K562 (cell line): Measurements from ENCODE around the gene WDPCP. TPM values are rescaled to one million over a fixed set of nuclear protein-coding genes. Genes with fewer than 3 reads are reported as not detected.

Experiments used
- ATAC-seq: fragments of 200-7000 bp; cut with Tn5 transposase; 3 replicates; pipeline ENCODE4 v1.9.1; 2020; ENCODE audit warnings: moderate library complexity
- BruUV-seq: library from RNA; stranded (reverse); fragments of 400-500 nt; replicated peaks from 2 replicates; lab custom pipeline; 2021; lab: Mats Ljungman, UMichigan
- CTCF ChIA-PET: fragments of 300-600 bp; formaldehyde crosslinking; extraction: SDS; loops from one replicate; lab custom pipeline; 2021; ENCODE audit warnings: low intra/inter-chr PET ratio; lab: Yijun Ruan, JAX
- POLR2A ChIA-PET: fragments of 300-600, 350-650 bp; sonication (Branson Sonifier 250); formaldehyde crosslinking; extraction: SDS; loops from one replicate; lab custom pipeline; 2021; ENCODE audit warnings: antibody characterized with exemption, inconsistent platforms; lab: Yijun Ruan, JAX
- DNase-seq, 4 experiments: peaks; one replicate each; pipeline versions ENCODE4 v3.0.0 to v3.0.0-alpha.2; 2011 to 2018; ENCODE audit warnings: low spot score in 3 of 4, mixed read lengths in 3 of 4; ENCODE audit errors: extremely low read depth in 1 of 4
- FAIRE-seq: peaks from 2 replicates; lab custom pipeline; 2011; peaks lifted over from hg19 to GRCh38; lab: Jason Lieb, UNC
- H2AFZ ChIP-seq: 2 replicates; pipeline ENCODE4 v1.6.0; 2011; ENCODE audit warnings: low read depth, low read length, control low read depth, inconsistent platforms
- H3K27ac ChIP-seq: fragments of 200-600 bp; 3 replicates; pipeline ENCODE4 v1.8.0; 2011; ENCODE audit warnings: low read depth, mild to moderate bottlenecking, control low read depth, inconsistent platforms, low read length, moderate library complexity, mixed read lengths; ENCODE audit errors: extremely low read depth
- H3K27me3 ChIP-seq, 2 experiments: fragments of 300-600 bp in 1 of 2; 2 replicates in 1 of 2; 3 replicates in 1 of 2; pipeline versions ENCODE4 v1.6.0 to v1.8.0; 2011; ENCODE audit warnings: inconsistent platforms in 2 of 2, low read length in 2 of 2, mild to moderate bottlenecking in 1 of 2, mixed read lengths in 1 of 2, moderate library complexity in 1 of 2; ENCODE audit not compliant: control insufficient read depth in 2 of 2, insufficient read depth in 2 of 2
- H3K36me3 ChIP-seq: fragments of 300-600 bp; 3 replicates; pipeline ENCODE4 v1.8.0; 2011; ENCODE audit warnings: mild to moderate bottlenecking, low read length, inconsistent platforms; ENCODE audit not compliant: control insufficient read depth, insufficient read depth
- H3K4me1 ChIP-seq, 2 experiments: fragments of 200-600 bp in 1 of 2; replicated peaks in 1 of 2; 2 replicates in 1 of 2; 3 replicates in 1 of 2; pipeline versions ENCODE4 v1.5.1 to v1.8.0; 2011; ENCODE audit warnings: inconsistent platforms in 2 of 2, low read length in 2 of 2, mild to moderate bottlenecking in 1 of 2, mixed read lengths in 1 of 2, moderate library complexity in 1 of 2; ENCODE audit not compliant: control insufficient read depth in 2 of 2, insufficient read depth in 2 of 2
- H3K4me2 ChIP-seq: 2 replicates; pipeline ENCODE4 v1.6.1; 2011; ENCODE audit warnings: low read length, control low read depth, inconsistent platforms, mixed read lengths; ENCODE audit not compliant: insufficient read depth
- H3K4me3 ChIP-seq: fragments of 200-600 bp; sonication (generic), shearing (Covaris generic); 2 replicates; pipeline ENCODE4 v1.5.1; 2016; ENCODE audit warnings: control low read depth, inconsistent platforms
- H3K79me2 ChIP-seq: fragments of 200-600 bp; 3 replicates; pipeline ENCODE4 v1.8.0; 2011; ENCODE audit warnings: low read length, inconsistent platforms; ENCODE audit not compliant: control insufficient read depth, insufficient read depth
- H3K9ac ChIP-seq, 2 experiments: 2 replicates each; pipeline versions ENCODE4 v1.6.0 to v1.6.1; 2011; ENCODE audit warnings: low read depth in 2 of 2, low read length in 2 of 2, control low read depth in 1 of 2, inconsistent platforms in 1 of 2, mild to moderate bottlenecking in 1 of 2, mixed read lengths in 1 of 2; ENCODE audit not compliant: insufficient read depth in 1 of 2
- H3K9me1 ChIP-seq: one replicate; pipeline ENCODE4 v1.6.0; 2011; ENCODE audit warnings: inconsistent platforms, mild to moderate bottlenecking, low read length, moderate library complexity; ENCODE audit not compliant: control insufficient read depth, insufficient read depth
- H3K9me3 ChIP-seq: replicated peaks from 2 replicates; pipeline ENCODE4 v1.5.1; 2011; ENCODE audit warnings: low read depth, low read length, inconsistent platforms; ENCODE audit not compliant: control insufficient read depth, insufficient read depth
- H4K20me1 ChIP-seq: replicated peaks from 2 replicates; pipeline ENCODE4 v1.6.1; 2011; ENCODE audit warnings: low read length, inconsistent platforms, mixed read lengths; ENCODE audit not compliant: control insufficient read depth, insufficient read depth
- E2F3 ChIP-seq: fragments of 250-450 bp; sonication (Bioruptor Pico); IDR thresholded peaks from 2 replicates; pipeline ENCODE4 v1.4.0; 2020; ENCODE audit warnings: mild to moderate bottlenecking
- GATA2 ChIP-seq: sonication (generic); formaldehyde crosslinking; IDR thresholded peaks from 2 replicates; pipeline ENCODE4 v1.4.0; 2020; ENCODE audit warnings: mild to moderate bottlenecking, missing genetic modification reagents
- HNRNPL ChIP-seq: fragments of 200-400 bp; formaldehyde crosslinking; IDR thresholded peaks from 2 replicates; pipeline ENCODE4 v1.6.1; 2017; ENCODE audit warnings: low read depth, mild to moderate bottlenecking, low read length
- NFE2L1 ChIP-seq: fragments of 450-650 bp; IDR thresholded peaks from 2 replicates; pipeline ENCODE4 v1.6.1; 2016; ENCODE audit warnings: missing genetic modification characterization, low read depth, mild to moderate bottlenecking, missing compliant biosample characterization, moderate library complexity, borderline replicate concordance
- XRCC4 ChIP-seq: IDR thresholded peaks from one replicate; pipeline ENCODE4 v1.6.1; 2011; ENCODE audit not compliant: insufficient read depth, insufficient read length; ENCODE audit errors: extremely low read depth
- ZKSCAN3 ChIP-seq: fragments of 250-450 bp; sonication (Bioruptor Pico); IDR thresholded peaks from 2 replicates; pipeline ENCODE4 v1.4.0; 2020
- ZNF174 ChIP-seq: fragments of 250-450 bp; sonication (Bioruptor Pico); IDR thresholded peaks from 2 replicates; pipeline ENCODE4 v1.4.0; 2020; ENCODE audit warnings: mild to moderate bottlenecking
- ZNF77 ChIP-seq: fragments of 250-450 bp; sonication (Bioruptor Pico); IDR thresholded peaks from 2 replicates; pipeline ENCODE4 v1.5.0; 2020
- whole genome bisulfite sequencing: fragments of 100-300 bp; shearing (Covaris generic); methylation state at CpG from one replicate; pipeline ENCODE4 v1.1.6; 2016; ENCODE audit warnings: low coverage, mixed read lengths; ENCODE audit not compliant: insufficient coverage; ENCODE audit errors: missing lambda C conversion rate; 5-methylcytosine and 5-hydroxymethylcytosine counted together
- in situ Hi-C: fragments of 300-500 bp; cut with MboI; formaldehyde crosslinking; loops from 4 replicates; pipeline ENCODE4 v1.15.0; 2018; ENCODE audit warnings: inconsistent platforms, mixed read lengths
- intact Hi-C: fragments of 100-400 bp; cut with micrococcal nuclease; formaldehyde crosslinking; loops from 2 replicates; pipeline ENCODE4 v1.14.2; 2022
- polyA plus RNA-seq, 8 experiments: library from polyadenylated mRNA; depleted of rRNA in 4 of 8; stranded (reverse) in 5 of 8; unstranded in 3 of 8; fragments of >200 nt; fragmentation: Nextera tagmentation in 2 of 8; fragmentation: Illumina TruSeq in 1 of 8; extraction: Ambion mirVana in 2 of 8; extraction: Trizol in 1 of 8; gene quantifications; 2 replicates each; pipeline versions ENCODE4 v1.2.1 to v1.2.3, GENCODE V29; 2011 to 2014; ENCODE audit warnings: inconsistent platforms in 1 of 8, missing spikeins in 1 of 8
- total RNA-seq, 7 experiments: library from RNA; depleted of rRNA in 6 of 7; stranded (reverse); fragments of >200 nt in 6 of 7; fragmentation: Illumina TruSeq in 2 of 7; extraction: Trizol in 2 of 7; gene quantifications; 2 replicates each; pipeline versions ENCODE4 v1.2.1 to v1.2.3, GENCODE V29; 2011 to 2021; ENCODE audit warnings: low replicate concordance in 1 of 7
- TF ChIP-seq, protein P1 (sequence below): fragments of 250-450 bp; sonication (Bioruptor Pico); IDR thresholded peaks from 2 replicates; pipeline ENCODE4 v1.5.0; 2022; ENCODE audit warnings: mild to moderate bottlenecking
- TF ChIP-seq, protein P2 (sequence below): fragments of 450-650 bp; IDR thresholded peaks from 2 replicates; pipeline ENCODE4 v1.6.1; 2016; ENCODE audit warnings: borderline replicate concordance
- TF ChIP-seq, protein P3 (sequence below), 2 experiments: fragments of 450-650 bp in 1 of 2; sonication (generic) in 1 of 2; formaldehyde crosslinking; conservative IDR thresholded peaks; 2 replicates each; pipeline versions ENCODE4 v1.4.0 to v1.8.1; 2020 to 2022; ENCODE audit warnings: mild to moderate bottlenecking in 1 of 2, missing genetic modification reagents in 1 of 2

Gene WDPCP
- total and polyA plus RNA-seq, 9 of the 15 experiments (the other 6 are each of a cell fraction or from before 2014, with no cell fraction given): 1.4 to 6.4 (median 5.5) TPM

DNA sequence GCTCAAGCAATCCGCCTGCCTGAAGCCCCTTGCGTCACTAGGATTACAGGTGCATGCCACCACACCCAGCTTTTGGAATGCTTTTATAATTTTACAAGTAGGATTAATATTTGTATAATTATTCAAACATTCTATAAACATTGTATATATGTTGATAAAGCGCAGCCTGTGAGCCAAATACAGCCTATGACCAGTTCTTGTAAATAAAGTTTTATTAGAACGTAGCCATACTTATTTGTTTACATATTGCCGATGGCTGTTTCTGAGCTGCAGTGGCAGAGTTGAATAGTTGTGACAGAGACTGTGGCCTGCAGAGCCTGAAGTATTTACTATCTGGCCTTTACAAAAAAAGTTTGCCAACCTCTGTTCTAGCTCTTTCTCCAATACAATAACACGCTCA lies 305.0 kb downstream of the WDPCP start (continued):
- TF ChIP-seq, protein P1, sequence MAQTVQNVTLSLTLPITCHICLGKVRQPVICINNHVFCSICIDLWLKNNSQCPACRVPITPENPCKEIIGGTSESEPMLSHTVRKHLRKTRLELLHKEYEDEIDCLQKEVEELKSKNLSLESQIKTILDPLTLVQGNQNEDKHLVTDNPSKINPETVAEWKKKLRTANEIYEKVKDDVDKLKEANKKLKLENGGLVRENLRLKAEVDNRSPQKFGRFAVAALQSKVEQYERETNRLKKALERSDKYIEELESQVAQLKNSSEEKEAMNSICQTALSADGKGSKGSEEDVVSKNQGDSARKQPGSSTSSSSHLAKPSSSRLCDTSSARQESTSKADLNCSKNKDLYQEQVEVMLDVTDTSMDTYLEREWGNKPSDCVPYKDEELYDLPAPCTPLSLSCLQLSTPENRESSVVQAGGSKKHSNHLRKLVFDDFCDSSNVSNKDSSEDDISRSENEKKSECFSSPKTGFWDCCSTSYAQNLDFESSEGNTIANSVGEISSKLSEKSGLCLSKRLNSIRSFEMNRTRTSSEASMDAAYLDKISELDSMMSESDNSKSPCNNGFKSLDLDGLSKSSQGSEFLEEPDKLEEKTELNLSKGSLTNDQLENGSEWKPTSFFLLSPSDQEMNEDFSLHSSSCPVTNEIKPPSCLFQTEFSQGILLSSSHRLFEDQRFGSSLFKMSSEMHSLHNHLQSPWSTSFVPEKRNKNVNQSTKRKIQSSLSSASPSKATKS (CRISPR knock-in tag): no peak

DNA sequence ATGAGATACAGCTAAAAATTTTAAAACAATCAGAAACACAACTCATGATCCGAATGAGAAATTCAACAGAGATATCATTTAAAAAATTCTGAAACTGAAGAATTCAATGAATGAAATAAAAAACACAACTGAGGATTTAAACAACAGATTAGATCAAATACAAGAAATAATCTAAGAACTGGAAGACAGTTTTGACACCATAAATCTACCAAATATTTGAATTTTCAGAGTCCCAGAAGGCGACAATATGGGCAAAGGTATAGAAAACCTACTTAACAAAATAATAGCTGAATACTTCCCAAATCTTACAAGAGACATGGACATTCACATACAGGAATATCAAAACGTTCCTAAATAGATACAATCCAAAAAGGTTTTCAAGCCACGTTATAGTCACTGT lies 315.7 kb downstream of the WDPCP start:
- Histone ChIP-seq H3K9me3 (no peaks in the 10 kb centered on the region), H3K9me1 (no peaks in the 10 kb centered on the region), H3K27me3 (no peaks in the 10 kb centered on the region), H3K4me3 (no peak overlapping the region), H3K9ac (no peak overlapping the region), H3K36me3 (no peaks in the 10 kb centered on the region), H2AFZ (no peak overlapping the region), H3K79me2 (no peaks in the 10 kb centered on the region), H3K4me2 (no peak overlapping the region), H3K4me1 (no peaks in the 10 kb centered on the region)
- no peak for ATAC-seq
- intact Hi-C loops: no loop called here
- no TSS peak for BruUV-seq
- CTCF ChIA-PET: no interaction called here
- POLR2A ChIA-PET: no interaction called here
- no peak for FAIRE-seq
- 4% methylated on average over 4 of the region's 4 CpGs for WGBS
- in situ Hi-C loops: no loop called here
- no peak for DNase-seq
- TF ChIP-seq XRCC4 (no peak), E2F3 (no peak), NFE2L1 (tag) (no peak), HNRNPL (no peak), ZNF174 (no peak), ZKSCAN3 (CRISPR knock-in tag) (no peak), ZNF77 (CRISPR knock-in tag) (no peak), GATA2 (CRISPR knock-in tag) (no peak)
- TF ChIP-seq, protein P1 (CRISPR knock-in tag): no peak
- TF ChIP-seq, protein P2, sequence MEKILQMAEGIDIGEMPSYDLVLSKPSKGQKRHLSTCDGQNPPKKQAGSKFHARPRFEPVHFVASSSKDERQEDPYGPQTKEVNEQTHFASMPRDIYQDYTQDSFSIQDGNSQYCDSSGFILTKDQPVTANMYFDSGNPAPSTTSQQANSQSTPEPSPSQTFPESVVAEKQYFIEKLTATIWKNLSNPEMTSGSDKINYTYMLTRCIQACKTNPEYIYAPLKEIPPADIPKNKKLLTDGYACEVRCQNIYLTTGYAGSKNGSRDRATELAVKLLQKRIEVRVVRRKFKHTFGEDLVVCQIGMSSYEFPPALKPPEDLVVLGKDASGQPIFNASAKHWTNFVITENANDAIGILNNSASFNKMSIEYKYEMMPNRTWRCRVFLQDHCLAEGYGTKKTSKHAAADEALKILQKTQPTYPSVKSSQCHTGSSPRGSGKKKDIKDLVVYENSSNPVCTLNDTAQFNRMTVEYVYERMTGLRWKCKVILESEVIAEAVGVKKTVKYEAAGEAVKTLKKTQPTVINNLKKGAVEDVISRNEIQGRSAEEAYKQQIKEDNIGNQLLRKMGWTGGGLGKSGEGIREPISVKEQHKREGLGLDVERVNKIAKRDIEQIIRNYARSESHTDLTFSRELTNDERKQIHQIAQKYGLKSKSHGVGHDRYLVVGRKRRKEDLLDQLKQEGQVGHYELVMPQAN: no peak
- TF ChIP-seq, protein P3, sequence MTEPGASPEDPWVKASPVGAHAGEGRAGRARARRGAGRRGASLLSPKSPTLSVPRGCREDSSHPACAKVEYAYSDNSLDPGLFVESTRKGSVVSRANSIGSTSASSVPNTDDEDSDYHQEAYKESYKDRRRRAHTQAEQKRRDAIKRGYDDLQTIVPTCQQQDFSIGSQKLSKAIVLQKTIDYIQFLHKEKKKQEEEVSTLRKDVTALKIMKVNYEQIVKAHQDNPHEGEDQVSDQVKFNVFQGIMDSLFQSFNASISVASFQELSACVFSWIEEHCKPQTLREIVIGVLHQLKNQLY (CRISPR knock-in tag; conservative IDR thresholded peaks at IDR 0.05): no peak
- TF ChIP-seq, all 486 proteins: peak for 0
- H3K27ac ChIP-seq: no peak overlapping the region
- no peaks in the 10 kb centered on the region for H4K20me1 ChIP-seq
